Measurements from ENCODE around the gene KLF8.
"Not testable (repeated sequence)": the region's sequence is repeated elsewhere in the genome, so short reads cannot be mapped to it uniquely, and the experiment has no call there.

The KLF8 gene

GRCh38 chrX:56232221-56233082, at the start of gene KLF8:
Gene KLF8 (plus strand): TSS chrX:56232356. CDS start chrX:56233335, 979 bp downstream.
- DNase-seq: peak in 20 of 56 donors; percentile 1 to 29 (median 9)

GRCh38 chrX:56206945-56207344, 25.2 kb upstream of the KLF8 start:
- DNase-seq: not testable (repeated sequence)

DNA sequence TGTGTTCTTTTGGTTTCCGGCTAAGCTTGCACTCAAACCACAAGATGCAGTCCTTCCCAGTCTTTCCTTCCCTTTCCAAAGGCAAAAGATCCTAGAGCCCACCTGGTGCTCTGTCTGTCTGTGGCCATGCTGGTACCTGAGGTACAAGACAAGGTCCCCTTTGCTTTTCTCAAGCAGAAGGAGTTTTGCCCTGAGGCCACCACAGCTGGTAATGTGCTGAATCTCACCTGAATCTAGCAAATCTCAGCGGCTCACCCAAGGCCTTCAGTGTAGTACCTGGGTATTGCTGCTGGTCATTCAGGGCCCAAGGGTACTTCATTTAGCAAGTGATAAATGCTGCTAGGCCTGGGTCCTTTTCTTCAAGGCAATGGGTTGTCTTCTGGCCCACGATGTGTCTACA, 20.5 kb upstream of the KLF8 start:
- no peak for DNase-seq

DNA sequence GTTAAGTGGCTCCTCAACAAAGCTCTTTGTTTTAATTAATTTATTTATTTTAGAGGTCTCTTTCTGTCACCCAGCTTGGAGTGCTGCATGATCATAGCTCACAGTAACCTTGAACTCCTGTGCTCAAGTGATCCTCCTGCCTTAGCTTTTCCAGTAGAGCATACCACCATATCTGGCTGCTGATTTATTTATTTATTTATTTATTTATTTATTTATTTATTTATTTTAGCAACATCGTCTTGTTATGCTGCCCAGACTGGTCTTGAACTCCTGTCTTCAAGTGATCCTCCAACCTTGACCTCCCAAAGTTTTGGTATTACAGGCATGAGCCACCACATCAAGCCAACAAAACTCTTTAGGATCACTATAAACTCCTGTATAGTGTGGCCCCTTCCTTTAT, 15.8 kb upstream of the KLF8 start:
- no peak for DNase-seq

DNA sequence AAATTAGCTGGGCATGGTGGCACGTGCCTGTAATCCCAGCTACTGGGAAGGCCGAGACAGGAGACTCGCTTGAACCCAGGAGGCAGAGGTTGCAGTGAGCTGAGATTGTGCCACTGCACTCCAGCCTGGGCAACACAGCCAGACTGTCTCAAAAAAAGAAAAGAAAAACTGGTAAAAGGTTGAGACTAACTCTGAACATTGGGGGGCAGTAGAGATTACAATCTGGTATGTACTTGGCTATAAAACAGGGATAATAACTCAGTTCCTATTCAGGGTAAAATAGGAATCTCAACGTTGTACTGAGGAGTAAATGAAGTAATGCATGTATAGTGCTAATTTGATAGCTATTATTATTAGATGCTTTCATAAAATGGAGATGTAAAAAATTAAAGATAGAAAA, 12.5 kb upstream of the KLF8 start:
- DNase-seq: no peak

DNA sequence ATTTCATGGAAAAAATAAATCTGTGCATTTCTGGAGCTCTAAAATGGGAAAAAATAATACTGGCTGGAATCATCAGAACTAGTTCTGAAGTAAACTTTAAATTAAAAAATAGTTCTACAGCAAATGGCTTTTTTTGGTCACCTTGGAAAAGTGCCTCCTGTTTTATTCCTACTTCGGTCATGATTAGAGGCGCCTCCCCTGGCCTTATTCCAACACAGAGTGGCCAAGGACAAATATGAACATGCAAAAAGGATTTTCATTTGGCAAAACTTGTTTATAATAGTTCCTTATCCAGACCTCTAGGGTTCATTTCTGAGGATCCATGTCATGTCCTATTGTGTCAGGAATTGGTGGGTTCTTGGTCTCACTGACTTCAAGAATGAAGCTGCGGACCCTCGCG, 11.1 kb upstream of the KLF8 start:
- no peak for DNase-seq

DNA sequence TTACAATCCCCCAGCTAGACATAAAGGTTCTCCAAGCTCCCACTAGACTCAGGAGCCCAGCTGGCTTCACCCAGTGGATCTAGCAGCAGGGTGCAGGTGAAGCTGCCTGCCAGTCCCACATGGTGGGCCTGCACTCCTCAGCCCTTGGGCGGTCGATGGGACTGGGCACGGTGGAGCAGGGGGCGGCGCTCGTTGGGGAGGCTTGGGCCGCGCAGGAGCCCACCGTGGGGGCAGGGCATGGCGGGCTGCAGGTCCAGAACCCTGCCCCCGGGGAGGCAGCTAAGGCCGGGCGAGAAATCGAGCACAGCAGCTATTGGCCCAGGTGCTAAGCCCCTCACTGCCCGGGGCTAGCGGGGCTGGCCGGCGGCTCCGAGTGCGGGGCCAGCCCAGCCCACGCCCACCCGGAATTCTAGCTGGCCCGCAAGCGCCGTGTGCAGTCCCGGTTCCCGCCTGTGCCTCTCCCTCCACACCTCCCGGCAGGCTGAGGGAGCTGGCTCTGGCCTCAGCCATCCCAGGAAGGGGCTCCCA, 9.6 kb upstream of the KLF8 start:
- no peak for DNase-seq

DNA sequence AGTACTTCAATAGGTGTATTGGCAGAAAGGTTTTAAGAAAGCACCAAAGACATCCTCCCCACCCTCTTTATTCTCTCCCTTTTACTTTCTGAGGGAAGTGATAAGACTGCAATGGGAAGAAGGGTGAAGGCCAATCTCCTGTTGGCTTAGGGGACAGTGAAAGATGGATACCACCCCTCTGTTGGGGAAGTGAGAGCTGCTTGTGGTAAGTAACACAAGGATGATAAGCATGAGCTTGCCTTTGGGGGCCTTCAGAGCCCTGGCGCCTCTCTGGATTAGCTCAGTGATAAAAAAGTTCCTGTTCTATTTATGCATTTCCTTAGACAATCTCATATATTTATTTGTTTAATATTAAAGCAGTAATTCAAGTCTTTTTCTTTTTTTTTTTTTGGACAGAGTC, 5.2 kb upstream of the KLF8 start:
- DNase-seq: no peak

DNA sequence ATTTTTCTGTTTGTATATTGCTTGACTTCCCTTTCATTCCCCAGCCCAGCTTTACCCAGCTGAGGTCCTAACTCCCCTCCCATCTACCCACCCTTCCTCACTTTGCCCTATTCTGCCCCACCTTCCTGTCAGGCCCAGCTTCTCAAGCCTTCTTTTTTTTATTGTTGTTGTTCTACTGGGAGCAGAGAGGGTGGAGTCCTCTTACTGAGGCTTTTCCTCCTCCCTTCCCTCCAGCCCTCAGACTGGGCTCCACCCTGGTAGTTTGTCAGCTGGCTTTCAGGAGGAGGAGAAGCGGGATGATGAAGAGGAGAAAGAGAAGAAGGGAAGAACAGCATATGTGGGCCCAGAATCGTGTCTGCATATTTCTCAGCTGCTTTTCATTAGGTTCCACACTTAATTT, 3.2 kb upstream of the KLF8 start:
- DNase-seq: no peak

- peak in 13 of 56 donors; percentile 1 to 32 (median 12) for DNase-seq
Measured at GRCh38 chrX:56231537-56232090, 542 bp upstream of the KLF8 start.

DNA sequence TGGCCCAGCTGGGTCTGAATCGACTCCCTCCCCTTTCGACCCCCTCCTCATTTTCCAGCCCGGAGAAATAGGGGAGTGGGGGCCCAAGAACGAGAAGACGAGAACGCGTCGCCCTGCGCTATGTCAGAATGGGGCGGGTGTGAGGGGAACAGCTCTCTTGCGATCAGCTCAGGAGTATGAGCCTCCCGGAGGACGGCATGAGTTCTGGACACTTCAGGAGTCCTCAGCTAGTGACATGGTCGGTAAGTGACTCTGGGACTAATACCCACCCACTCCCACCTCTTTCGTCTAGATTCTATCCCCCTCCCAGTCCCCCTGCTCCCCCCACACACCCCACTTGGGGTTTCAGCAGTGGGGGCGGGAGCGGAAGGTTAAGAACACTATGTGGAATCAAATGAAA, 944 bp downstream of the KLF8 start:
- peak in 9 of 56 donors; percentile 0 to 33 (median 2) for DNase-seq

DNA sequence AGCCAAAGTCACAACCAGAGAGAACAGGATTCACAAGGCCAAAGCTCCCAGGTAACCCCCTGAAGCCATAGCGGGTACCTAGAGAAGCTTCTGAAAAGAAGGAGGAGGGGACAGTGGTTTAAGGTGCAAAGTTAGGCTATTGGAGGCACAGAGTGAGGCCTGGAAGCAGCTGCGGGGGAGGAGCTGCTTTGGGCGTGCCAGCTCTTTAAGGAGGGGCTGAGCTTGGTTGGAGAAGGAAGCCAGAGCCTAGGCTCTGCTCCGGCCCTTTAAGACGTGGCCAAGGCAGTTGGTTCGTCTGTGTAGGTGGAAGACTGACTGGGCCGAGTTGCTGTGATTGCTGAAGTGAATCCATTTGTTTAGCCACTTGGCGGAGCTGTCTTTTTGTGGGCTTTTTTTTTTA, 1.5 kb downstream of the KLF8 start:
- DNase-seq: peak in 12 of 56 donors; percentile 0 to 28 (median 4)

GRCh38 chrX:56248492-56248891, 16.3 kb downstream of the KLF8 start:
- DNase-seq: peak in 27 of 56 donors; percentile 0 to 58 (median 11)

DNA sequence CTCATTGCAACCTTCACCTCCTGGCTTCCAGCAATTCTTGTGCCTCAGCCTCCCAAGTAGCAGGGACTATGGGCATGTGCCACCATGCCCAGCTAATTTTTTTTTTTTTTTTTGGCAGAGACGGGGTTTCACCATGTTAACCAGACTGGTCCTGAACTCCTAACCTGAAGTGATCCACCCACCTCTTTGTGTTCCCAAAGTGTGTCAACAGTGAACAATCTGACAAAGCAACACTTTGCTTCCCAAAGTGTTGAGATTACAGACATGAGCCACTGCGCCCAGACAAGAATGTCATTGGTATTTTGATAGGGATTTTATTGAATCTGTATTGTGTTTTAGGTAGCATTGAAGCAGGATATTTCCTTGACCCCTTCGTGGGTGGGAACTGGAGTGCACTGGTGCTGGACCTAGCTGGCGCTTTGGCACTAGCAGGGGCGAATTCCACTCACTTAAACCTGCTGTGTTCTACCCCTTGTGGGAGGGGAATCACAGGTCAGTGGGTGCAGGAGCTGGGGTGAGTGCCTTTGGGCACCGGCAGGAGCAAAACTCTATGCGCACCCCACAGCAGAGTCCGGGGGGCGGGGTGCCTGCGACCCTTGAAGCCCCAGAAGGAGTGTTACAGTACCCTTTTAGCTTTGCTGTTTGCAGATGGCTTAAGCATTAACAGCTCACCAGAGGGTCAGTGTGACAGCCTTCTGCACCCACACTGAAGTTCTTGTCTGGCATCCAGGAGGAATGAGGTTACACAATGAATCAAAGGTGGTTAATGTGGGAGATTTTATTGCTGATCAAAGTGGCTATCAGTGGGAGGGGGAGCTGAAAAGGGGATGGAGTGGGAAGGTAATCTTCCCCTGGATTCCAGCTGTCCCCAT, 21.9 kb downstream of the KLF8 start:
- no peak for DNase-seq

DNA sequence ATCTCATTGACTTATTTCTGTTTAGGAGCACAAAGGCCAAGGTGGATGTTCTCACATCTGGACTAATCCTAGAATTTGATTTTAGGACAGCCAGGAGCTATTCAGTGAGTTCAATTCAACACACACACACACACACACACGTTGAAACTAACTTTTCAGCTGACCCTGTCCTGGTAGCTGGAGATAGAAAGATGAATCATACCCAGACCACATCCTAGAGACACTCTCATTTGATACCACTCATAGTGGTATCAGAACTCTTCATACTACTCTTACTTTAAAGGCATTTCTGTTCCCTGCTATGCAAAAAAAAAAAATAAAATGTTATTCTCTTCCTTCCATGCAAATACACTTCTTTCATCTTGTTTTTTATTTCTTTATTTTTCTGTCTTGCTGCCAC, 36.7 kb downstream of the KLF8 start:
- DNase-seq: no peak

DNA sequence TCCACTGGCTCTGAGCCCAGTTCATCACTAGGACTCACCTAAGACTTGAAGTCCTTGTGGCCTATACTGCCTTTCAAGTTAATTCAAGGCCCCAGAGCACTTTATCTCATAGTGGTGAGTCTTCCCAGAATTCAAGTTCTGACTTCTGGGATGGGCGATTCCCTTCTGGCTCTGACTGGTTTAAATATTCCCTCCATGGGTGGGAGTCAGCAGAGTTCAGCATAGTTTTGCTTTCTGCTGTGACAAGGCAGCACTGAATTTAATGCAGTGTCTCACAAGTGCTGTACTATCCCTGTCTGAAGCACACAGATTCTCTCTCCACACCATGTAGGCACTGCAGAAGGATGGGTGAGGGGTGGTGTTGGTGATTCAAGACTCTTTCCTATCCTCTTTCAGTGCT, 46.5 kb downstream of the KLF8 start:
- DNase-seq: no peak

- no peak for DNase-seq
Measured at GRCh38 chrX:56279863-56280262, 47.7 kb downstream of the KLF8 start.

GRCh38 chrX:56281789-56282188, 49.6 kb downstream of the KLF8 start:
- DNase-seq: peak in 1 of 56 donors; percentile 0

DNA sequence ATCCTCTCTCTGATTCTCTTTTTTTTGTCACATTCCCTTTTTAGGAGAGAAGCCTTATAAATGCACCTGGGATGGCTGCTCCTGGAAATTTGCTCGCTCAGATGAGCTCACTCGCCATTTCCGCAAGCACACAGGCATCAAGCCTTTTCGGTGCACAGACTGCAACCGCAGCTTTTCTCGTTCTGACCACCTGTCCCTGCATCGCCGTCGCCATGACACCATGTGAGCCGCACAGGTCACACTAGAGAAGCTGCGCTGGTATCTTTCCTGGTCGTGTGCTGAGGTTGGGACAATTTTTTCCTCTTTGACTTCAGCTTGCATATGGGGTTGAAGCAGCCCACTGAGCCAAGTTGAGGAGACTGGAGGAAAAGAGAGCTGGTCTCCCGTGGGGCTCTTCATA, 52.1 kb downstream of the KLF8 start:
- no peak for DNase-seq

DNA sequence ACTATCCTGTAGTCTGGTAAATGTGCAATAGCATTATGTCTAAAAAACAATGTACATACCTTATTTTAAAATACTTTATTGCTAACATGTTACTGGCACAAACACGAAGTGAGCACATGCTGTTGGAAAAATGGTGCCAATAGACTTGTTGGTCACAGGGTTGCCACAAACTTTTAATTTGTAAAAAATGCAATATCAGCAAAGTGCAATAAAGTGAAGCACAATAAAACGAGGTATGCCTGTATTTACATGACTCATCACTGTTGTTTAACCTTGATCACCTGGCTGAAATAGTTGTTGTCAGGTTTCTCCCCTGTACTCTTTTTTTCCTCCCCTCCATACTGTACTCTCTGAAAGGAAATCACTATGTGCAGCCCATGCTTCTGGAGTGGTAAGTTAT, 56.5 kb downstream of the KLF8 start:
- no peak for DNase-seq

DNA sequence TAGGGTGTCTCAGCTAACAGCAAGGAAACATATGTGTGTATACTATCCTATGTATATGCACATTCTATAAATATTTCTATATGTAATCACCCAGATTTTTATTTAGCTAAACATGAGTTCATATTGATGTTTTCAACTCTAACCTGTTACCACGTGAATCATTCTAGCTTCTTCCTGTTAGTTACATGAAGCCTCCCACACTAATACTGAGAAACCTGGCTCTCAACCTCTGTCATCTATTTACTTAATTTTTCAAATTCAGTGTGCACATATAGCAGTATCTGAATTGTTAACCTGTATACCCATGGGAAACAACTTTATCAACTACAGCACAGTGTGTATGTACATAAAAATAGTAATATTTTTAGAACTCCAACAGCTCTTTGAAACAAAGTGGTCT, 57.3 kb downstream of the KLF8 start:
- no peak for DNase-seq

- DNase-seq: no peak
Measured at GRCh38 chrX:56308726-56309125, 76.6 kb downstream of the KLF8 start.
